SK-N-MC (cell line): ENCODE measurements around the gene ZSWIM8.
"Not testable (repeated sequence)": the region's sequence is repeated elsewhere in the genome, so short reads cannot be mapped to it uniquely, and the experiment has no call there.

Source experiments
- EZH2 ChIP-seq: fragments of 200-600 bp; sonication (generic); IDR thresholded peaks from one replicate; pipeline ENCODE4 v1.6.1; 2017; ENCODE audit warnings: antibody characterized with exemption
- FOXP2 ChIP-seq: optimal IDR thresholded peaks from 2 replicates; pipeline ENCODE3; 2011; ENCODE audit warnings: mild to moderate bottlenecking, moderate library complexity; ENCODE audit not compliant: insufficient read depth; ENCODE audit errors: extremely low read length, control extremely low read depth
- POLR2AphosphoS5 ChIP-seq: IDR thresholded peaks from 2 replicates; pipeline ENCODE4 v1.6.1; 2012; ENCODE audit warnings: mild to moderate bottlenecking, low read depth, low read length, borderline replicate concordance

GRCh38 chr10:73787031-73787800 lies 1.8 kb downstream of the ZSWIM8 start:
- not testable (repeated sequence) for TF ChIP-seq POLR2AphosphoS5, EZH2, FOXP2
